Myometrial cell (primary cell): ENCODE measurements around the gene BTG1. TPM values are rescaled to one million over a fixed set of nuclear protein-coding genes. Genes with fewer than 3 reads are reported as not detected.

Experiments used
- total RNA-seq: library from RNA; depleted of rRNA; stranded (reverse); fragments of >200 nt; gene quantifications from 2 replicates; pipeline ENCODE4 v1.2.3, GENCODE V29; 2015

Gene BTG1
- total RNA-seq, result 23.6 and 31.5 TPM in 2 replicates

GRCh38 chr12:92145731-92146496, at the start of gene BTG1:
Gene BTG1, minus strand, starts transcription at chr12:92145846. Its CDS starts 311 bp downstream, at chr12:92145535.

